GM19452 (cell line): ENCODE results near the gene TM2D3.

Experiments used
- ATAC-seq: cut with Tn5 transposase; IDR thresholded peaks from one replicate; pipeline ENCODE4 v1.9.1; 2021; ENCODE audit not compliant: unreplicated experiment

TM2D3 gene

DNA sequence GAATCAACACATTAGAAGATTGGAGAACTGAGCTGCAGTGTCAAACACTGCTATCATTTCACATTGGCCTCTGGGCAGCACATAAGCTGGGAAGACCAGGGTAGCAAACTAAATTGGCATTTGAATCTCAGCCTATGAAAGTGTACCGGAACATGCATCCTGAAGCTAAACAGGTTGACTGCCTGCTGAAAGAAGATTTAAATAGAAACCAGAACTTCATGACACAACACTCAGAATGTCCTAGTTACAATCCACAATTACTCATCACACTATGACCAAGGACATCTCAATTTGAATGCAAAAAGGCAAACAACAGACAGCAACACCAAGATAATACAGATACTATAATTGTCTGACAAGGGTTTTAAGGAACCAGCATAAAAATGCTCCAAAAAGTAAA lies 26.2 kb downstream of the TM2D3 start:
- no peak for ATAC-seq

GRCh38 chr15:101625184-101625583 lies 27.0 kb downstream of the TM2D3 start:
- ATAC-seq, result no peak

DNA sequence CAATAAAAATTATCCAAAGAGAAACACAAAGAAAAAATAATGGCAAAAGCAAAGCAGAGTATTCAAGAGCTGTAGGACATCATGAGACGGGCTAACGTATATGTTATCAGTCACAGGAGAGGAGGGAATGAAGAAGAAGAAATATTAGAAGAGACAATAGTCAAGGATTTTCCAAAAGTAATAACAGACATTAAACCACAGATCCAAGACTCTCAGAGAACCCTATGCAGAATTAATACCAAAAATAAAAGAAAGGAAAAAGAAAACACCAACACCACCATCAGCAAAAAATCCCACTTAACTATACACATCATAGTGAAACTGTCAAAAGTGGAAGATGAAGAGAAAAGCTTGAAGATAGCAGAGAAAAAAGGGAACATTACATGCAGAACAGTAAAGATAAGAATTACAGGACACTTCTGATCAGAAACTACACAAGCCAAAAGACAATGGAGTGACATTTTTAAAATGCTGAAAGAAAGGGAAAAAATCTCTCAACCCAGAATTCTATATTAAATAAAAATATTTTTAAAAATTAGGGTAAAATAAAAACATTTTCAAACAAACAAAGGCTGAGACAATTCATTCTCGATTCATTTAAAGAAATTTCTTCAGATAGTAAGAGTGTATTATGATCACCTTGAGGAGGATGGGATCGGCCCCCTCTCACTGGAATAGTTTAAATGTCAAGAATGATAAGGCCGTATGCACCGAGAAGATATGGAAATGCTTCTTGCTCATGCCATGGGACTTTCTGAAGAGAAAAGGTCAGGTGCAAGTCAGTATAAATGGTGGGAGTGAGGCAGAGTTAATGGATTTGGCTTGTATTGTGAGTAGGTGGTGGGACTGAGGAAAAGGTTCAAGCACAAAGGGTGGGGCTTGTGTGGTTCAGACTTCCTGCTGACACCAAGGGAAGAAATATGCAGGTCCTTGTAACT lies 28.5 kb downstream of the TM2D3 start:
- no peak for ATAC-seq

DNA sequence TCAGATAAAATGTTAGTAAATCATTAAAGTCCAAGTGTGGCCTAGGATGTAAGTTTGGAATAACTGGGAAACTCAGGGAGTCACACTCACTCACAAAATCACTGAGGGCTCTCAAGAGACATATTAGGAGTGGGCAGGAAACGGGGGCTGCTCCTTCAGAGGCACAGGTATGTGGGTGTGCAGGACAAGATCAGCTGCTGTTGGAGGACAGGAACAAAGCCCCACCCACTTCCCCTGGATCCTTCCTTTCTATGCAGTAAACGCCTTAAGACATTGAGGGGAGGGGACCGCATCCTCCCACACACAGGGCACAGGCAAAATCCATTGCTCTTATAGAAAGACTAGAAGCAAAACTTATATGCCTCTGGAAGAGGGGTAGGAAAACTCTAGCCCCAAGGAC lies 30.2 kb downstream of the TM2D3 start:
- no peak for ATAC-seq

- no peak for ATAC-seq
Measured at GRCh38 chr15:101620671-101621070, 31.5 kb downstream of the TM2D3 start.

- no peak for ATAC-seq
Measured at GRCh38 chr15:101619615-101619865, 32.6 kb downstream of the TM2D3 start.

DNA sequence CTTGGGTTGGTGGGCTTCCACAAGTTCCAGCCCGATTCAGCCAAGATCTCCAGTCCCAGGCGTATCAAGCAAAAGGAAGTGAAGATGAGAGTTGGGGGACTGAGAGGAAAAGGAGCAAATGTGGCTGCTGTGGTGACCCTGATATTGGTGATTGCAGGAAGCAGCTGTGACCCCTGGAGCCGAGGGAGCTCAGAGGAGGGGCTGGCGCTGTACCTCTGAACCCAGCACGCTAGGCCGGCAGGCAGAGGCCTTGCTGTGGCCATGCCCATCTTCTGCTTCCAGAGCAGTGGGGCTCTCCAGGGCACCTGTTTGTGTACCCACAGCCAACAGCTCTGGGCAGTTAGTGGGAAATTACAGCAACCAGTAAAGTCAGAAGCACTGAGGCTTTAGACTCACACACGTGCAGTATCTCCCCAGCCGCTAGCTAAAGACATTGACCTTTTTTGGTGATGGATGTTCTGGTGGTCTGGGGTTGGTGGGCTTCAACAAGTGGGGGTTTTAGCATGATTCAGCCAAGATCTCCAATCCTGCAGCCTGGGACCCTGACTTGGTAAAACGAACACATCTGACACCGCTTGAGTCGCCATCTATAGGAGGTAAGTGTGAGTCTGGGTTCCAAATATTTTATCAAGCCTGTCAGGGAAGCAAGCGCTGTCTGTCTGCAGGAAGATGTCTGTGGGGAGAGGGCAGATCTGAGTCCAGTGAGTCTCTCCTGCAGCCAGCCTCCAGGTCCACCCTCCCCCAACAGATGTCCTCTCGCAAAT lies 33.1 kb downstream of the TM2D3 start:
- no peak for ATAC-seq

DNA sequence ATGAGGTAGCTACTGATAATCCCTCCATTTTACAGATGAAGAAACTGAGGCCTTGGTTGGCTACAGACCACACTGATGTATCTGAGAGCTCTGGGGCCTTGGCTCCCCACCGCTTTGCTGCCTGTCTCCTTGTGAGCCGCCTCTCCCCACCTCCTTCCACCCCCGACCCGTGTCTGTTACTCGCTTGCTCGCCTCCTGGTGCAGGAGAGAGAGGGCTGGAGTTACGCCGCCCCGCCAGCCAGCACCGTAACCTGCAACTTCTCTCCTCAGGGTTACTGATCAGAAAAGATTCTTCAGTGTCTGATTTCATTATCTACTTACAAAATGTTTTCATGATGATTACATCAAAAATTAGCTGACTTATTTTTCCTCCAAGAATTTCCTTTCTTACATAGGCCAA lies 34.1 kb downstream of the TM2D3 start:
- ATAC-seq, result no peak

DNA sequence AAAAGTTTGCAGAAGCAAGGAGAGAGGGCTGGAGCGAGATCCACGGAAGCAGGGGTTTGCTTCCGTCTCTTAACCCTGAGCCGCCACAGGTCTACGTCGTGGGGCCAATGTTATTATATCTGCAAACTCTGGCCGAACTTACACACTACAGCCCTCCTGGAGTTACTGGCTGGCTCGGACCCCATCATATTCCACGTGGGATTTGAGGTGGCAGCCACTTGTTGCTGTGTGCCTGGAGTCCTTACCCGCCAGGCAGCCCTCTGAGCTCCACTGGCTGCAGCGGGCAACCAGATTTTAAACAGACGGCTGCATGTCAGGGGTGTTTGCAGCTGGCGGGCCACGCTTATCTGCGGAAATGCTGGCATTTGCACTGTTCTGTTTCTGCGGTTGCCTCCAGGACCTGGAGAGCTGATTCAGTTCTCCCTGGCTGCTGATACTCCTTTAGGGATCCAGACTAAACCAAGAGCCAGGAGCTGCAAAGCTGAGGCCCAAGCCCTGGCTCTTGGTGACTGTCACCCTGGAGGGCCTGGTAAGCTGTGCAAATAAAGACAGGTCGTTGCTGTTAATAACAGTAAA lies 34.7 kb downstream of the TM2D3 start:
- no peak for ATAC-seq

GRCh38 chr15:101615986-101616848 lies 36.0 kb downstream of the TM2D3 start:
- ATAC-seq, result no peak

GRCh38 chr15:101615414-101615985 lies 36.7 kb downstream of the TM2D3 start:
- ATAC-seq, result no peak

- no peak for ATAC-seq
Measured at GRCh38 chr15:101614761-101615160, 37.4 kb downstream of the TM2D3 start.

- no peak for ATAC-seq
Measured at GRCh38 chr15:101614001-101614585, 38.1 kb downstream of the TM2D3 start.

DNA sequence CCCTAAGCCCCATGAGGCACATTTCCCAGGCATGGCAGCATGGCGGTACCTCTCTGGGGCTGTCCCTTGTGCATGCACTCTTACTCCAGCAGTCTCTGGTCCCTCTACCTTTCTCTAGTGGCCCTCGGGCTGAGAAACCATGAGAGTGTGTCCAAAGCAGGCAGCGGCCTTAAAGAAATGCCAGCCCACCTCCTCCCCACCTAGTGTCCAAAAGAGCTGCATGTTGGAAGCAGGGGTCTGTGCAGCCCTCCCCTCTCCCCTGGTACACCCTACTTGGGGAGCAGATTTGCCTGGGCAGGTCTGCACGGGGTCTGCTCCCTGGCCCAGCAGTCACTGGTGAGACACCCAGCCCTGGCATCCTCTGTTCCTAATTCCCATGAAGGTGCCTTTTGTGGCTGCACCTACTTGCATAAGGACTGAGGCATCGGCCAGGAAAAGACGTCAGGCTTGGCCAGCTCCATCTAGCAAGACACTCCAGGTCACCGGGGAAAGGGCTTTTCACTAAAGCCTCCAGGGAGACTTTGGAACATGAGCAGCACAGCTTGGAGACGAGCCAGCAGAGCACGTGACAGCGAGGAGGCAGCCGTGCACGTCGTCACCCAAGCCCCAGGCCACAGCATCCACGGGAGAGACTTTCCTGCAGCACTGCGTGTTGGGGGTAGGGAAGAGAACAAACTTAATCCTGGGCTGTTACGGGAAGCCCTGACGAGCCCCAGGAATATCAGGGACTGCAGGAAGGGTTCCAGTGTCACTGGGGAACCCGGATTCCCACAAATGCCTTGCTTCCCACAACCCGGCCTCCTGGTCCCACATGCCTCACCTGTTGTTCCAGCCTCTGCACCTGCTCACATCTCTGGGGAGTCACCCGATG lies 38.8 kb downstream of the TM2D3 start:
- no peak for ATAC-seq

GRCh38 chr15:101612676-101613075 lies 39.5 kb downstream of the TM2D3 start:
- no peak for ATAC-seq

GRCh38 chr15:101611580-101612299 lies 40.4 kb downstream of the TM2D3 start:
- no peak for ATAC-seq

DNA sequence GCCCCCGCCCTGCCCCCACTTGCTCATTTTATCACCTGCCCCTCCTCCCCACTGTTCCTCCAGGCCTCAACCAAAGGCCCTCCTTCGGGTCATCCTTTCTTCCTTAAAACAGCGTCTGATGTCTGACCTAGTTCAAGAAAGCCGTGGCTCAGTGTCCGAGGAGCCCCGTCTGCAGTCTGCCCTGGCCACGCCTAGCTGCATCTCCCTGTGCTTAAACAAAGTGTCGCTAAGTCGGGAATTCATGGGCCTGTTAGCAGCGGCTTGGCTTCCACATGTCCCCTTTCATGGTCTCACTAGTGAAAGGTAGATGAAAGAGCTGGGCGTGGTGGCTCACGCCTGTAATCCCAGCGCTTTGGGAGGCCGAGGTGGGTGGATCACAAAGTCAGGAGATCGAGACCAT lies 41.2 kb downstream of the TM2D3 start:
- ATAC-seq, result no peak

GRCh38 chr15:101610611-101611000 lies 41.6 kb downstream of the TM2D3 start:
- ATAC-seq, result no peak
